NCI-H526 treated with DMSO at 0.1 percent for 48 hours (cell line): ENCODE data around the gene ATAD2B.
A peak's percentile ranks its signal among the peaks of the same experiment; 100 is the strongest.

Experiments used
- DNase-seq: peaks from one replicate; lab custom pipeline; 2025; lab: John Stamatoyannopoulos, UW

Gene ATAD2B

DNA sequence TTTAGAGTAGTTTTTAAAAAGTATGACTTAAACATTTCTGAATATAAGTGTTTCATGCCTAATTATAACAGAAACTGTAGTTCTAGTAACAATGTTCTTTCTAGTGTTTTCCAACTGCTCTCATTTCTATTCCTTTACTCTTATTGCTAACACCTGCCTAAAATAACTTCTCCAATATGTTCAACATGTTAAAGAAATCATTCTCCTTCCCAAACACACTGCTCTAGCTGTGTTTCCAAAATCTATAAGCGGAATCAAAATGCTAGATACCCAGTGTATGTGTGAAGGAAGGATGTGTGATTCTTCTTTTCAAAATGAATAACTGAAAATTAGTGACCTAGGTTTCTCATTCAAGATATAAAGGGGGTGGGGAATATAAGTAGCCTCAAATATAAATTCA is 89.1 kb downstream of the ATAD2B start:
- DNase-seq, result no peak

DNA sequence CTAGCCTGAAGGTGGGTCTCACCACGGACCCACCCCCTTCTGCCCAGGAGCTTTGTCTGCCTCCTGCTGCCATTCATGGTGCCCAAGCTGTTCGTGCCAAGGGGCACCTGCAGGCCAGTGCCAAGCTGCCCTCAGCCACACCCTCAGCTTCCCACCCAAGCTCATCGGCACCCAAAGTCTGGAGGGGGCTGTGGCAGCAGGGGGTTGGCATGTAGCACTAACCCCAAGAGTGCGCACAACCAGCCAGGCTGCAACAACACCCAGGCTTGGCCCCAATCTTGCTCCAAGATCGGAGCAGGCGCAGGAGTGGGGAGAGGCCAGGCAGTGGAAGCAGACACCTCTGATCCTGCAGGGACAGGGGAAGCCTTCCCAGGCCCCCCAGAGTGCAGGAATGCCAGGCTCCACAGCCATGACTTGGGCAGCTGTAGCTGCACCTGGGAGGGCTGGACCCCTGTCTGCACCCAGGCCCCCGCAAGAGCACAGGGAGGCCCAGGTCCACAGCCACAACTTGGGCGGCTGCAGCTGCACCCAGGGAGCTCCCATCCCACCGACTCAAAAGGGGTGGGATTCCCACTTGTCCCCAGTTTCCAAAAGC is 89.9 kb downstream of the ATAD2B start:
- DNase-seq, result no peak

DNA sequence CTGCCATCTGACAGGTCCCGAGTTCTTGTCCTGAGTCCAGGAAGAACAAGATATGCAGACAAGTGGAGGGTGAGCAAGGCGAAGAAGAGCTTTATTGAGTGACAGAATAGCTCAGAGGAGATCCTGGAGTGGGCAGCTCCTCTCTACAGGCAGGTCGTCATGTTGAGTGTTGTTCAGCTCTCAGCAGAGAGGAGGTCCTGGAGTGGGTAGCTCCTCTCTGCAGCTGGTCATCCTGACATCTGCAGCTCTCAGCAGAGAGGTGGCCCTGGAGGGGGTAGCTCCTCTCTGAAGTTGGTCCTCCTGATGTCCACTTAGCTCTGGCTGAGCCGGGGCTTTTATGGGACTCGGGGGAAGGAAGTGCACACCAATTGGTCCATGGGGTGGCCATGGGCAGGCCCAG is 90.4 kb downstream of the ATAD2B start:
- DNase-seq, result no peak

DNA sequence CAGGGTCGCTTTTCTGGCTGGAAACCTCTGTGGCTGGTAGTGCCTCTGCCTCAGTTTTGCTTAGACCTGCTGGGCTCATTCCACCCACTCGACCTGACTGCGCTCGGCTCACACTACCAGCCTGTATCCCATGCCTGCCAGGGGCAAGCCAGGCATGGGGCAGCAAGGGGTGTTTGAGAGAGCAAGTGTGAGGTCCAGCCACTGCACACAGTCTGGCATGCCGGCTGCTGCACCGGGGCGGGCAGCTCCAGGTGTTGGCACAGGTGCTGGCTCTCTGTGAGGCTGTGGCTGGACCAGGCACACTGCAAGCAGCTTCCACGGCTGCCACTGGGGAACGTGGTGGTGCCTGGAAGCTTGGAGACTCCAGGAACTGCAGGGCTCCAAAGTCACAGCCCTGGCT is 90.9 kb downstream of the ATAD2B start:
- DNase-seq, result no peak

DNA sequence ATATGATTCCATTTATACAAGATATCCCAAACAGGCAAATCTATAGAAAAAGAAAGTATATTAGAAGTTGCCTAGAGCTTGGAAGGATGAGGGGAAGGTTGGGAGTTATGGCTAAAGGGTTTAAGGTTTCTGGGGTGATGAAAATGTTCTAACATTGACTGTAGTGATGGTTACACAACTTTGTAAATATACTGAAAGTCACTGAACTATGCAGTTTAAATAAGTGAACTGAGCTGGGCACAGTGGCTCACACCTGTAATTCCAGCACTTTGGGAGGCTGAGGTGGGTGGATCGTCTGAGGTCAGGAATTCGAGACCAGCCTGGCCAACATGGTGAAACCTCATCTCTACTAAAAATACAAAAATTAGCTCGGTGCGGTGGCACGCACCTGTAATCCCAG is 91.5 kb downstream of the ATAD2B start:
- no peak for DNase-seq

DNA sequence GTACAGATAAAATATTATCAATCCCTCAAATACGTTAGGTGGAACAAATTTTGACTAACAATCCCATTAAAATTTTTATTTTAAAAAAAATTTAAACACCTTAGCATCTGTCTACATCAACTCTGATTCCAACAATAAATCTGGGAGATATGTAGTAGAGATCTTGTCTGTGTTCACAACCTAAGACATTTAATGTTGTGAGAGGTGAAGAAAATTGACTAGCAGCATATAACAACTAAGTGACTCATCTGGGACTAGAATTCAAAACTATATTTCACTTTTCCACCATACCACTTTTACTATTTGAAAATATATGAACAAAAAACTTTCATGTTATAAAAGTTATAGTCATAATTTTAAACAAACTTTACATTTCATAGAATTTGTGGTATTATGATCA is 97.9 kb downstream of the ATAD2B start:
- no peak for DNase-seq

DNA sequence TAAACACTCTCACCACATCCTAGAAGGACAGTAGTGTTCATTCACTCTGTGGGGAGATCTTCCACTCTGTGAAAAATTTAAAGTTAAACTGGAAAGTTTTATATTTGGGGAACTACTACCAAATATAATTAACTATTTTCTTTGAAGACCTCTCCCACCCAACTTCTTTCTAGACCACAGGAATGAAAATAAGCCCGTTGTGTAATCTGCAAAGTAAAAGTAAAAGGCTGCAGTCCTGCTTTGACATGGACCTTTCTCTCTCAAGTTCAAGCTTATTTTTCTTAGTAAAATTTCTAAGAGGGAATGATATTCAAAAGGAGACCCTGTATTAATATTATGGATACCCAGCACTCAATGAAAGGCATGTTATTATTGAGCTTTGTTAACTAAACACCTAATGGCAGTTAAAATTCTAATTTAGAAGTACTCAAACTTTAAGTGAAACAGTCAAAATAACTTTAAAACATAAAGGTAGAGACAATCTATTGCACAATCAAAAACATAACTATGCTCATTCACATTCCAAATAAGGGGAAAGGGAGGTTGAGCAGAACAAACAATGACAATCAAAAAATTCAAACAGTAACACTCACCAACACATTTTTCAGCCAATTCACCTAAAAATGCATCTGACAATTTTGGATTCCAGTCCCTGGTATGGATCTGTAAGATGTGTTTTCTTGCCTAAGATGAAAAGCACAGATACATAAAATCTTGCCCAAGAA is 98.5 kb downstream of the ATAD2B start:
- no peak for DNase-seq

DNA sequence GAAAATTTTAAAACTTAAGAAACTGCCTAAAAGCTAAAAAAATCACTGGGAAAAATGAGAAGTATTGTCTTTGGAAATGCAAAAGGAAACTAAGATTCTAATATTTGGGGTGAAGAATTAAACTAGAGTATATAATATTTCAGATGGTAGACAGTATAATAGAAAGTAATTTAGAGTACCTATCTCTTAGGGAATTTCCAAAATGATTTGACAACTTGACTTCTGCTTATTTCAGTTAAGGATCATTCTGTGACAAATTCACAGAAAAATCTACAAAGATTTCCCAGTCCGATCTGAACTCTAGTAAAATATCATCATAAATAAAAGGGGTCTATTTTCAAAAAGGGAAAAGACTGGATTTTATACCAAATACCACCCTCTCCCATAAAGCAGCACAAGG is 99.6 kb downstream of the ATAD2B start:
- DNase-seq, result no peak

DNA sequence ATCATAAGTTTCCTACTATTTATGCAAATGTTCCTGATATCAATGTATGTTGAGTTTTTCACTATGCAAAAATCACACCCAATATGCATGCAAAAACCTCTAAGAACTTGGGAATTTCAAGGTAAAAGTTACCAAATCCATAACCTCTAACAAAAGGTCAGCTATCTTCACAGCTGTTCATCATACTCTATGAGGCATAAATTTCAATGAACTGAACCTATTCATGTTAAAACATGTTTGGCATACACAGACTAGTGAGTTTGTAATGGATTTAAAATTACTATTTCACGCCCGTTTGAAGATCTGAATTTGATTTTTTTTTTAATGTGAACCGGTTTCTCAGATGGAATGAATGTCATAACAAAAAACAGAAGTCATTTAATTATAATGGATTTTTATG is 100.2 kb downstream of the ATAD2B start:
- no peak for DNase-seq

DNA sequence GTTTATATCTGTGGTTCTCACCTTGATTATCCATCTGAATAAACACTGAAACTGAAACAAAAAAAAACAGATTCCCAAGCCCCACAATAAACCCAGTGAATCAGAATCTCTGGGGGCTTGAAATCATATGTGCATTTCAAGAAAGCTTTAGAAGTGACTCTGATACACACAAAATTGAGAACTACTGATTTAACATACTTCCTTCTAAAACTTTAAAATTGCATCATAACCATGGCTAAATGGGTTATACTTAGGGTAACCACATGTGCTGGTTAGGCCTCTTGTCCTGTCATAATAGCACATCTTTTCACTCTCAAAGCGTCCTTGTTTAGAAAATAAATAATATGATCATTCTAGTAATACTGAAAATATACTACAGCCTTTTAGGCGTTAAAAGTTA is 100.9 kb downstream of the ATAD2B start:
- no peak for DNase-seq

DNA sequence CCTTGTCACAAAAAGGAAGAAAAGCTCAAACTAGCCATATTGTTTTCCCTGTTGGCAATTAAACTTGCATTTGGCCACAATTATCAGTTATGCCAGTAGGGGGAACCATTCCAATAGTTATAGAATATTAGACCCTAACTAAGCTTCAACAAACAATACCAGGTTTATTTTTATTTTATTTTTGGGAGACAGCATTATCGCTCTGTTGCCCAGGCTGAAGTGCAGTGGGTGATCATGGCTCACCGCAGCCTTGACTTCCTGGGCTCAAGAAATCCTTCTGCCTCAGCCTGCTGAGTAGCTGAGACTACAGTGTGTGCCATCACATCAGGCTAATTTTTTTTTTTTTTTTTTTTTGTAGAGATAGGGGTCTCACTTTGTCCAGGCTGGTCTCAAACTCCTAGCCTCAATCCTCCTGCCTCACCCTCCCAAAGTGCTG is 102.1 kb downstream of the ATAD2B start:
- DNase-seq, result peak; percentile 22

DNA sequence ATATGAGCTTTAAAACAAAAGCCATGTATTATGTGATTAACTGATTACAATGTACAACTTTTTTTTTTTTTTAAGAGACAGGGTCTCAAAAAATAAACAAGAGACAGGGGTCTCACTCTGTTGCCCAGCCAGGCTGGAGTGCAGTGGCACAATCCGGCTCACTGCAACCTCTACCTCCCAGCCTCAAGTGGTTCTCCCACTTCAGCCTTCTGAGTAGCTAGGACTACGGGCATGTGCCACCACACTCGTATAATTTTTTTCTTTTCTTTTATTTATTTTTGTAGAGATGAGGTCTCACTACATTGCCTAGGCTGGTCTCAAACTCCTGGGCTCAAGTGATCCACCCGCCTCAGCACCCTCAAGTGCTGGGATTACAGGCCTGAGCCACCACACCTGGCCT is 103.1 kb downstream of the ATAD2B start:
- no peak for DNase-seq

DNA sequence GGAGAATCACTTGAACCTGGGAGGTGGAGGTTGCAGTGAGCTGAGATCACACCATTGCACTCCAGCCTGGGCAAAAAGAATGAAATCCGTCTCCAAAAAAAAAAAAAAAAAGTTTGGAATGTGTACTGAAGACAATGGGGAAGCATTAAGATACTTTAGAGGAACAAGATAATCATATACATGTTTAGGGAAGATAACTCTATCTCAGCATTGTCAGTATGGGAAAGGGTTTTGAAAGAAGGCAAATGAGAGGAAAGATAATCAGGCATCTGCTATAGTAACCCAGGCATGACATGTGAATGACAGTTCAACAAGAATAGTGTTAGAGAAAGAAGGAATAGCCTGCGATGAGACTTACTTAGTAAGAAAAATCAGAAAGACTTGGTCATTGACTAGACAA is 112.0 kb downstream of the ATAD2B start:
- DNase-seq, result no peak

DNA sequence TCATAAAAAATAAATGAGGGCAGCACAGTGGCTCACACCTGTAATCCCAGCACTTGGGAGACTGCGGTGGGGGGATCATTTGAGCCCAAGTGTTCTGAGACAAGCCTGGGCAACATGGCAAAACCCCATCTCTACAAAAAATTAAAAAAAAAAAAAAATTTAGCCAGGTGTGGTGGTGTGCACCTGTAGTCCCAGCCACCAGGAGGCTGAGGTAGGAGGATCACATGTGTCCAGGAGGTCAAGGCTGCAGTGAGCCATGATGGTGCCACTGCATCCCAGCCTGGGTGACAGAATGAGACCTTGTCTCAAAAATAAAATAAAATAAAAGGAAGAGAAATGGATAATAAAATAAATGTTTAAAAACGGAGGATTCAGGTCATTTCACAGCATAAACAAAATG is 113.5 kb downstream of the ATAD2B start:
- DNase-seq, result no peak

DNA sequence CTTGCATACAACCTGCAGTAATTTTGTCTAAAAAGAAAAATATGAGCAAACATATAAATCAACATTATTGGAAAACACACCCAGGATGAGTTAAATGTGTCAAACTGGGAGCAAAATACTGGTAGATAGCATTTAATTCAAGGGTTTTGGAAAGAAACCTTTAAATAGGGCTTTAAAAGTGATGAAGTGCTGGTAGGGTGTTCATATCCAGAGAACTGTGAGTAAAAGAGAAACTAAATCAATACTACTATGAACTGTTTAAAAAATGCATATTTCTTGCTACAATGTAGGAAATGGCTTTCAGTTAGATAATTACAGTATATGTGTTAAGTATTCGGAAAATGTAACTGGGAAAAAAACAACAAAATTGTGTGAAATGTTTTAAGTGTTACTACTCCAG is 117.8 kb downstream of the ATAD2B start:
- no peak for DNase-seq

DNA sequence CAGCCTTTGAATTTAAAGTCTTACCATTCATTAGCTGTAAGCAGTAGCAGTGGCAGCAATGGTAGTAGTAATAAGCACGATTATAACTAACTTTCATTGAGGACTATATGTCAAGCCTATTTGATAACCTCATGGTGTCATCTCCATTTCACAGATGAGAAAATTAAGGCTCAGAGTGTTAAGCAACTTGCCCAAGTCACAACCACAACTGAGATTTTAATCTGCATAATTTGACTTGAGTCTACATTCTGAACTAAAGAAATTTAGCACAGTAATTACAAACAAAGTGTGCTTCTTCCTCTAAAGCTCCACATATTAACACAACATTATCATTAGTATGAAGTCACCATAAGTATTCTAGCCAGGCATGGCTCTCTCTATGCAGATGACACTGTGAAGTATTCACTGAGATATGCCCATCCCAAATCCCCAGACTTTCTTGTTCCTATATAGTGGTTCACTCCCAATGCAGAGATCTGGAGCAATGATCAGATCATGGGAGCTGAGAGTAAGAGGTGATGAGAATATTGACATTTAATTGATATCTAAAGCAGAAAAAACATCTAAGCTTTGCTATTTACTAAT is 120.2 kb downstream of the ATAD2B start:
- no peak for DNase-seq

DNA sequence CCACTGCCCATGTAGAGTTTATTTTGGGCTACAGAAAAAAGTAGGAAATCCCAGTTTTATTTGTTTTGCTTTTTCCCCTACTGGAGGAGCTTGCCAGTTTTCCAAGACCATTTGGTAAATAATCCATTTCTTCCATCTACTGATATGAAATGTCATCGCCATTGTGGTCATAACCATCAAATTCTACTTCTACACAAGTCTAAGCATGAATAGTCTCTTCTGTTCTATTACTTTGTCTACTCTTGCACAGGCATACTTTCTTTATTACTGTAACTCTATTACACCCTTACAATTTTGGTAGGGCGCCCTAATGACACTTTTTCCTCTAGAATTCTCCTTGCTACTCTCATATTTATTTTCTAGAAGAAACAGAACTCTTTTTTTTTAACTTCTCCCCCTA is 120.7 kb downstream of the ATAD2B start:
- DNase-seq, result no peak

DNA sequence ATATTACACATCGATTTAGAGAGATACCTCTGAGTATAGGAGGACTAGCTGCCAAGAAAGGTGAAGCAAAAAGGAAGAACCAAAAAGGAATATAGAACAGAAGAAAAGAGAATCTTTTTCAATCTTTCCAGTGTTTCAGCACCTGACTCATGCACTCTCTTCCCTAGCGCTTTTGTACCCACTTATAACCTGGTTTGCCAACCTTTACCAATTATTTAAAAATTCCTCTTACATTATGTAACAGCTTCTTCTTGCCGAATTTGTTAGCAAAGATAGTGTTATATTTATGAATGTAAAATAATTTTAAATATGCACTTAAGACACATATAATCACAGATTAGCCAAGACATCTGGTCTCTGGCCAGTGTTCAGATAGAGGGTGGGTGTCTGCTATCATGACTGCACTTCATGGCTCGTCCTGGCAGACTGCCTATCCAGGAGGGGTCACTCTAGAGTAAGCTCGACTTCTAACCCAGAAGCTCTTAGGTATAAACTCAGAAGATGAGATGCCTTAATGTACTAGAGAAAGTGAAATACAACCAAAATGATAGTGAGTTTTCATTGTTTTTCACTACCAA is 122.9 kb downstream of the ATAD2B start:
- no peak for DNase-seq

DNA sequence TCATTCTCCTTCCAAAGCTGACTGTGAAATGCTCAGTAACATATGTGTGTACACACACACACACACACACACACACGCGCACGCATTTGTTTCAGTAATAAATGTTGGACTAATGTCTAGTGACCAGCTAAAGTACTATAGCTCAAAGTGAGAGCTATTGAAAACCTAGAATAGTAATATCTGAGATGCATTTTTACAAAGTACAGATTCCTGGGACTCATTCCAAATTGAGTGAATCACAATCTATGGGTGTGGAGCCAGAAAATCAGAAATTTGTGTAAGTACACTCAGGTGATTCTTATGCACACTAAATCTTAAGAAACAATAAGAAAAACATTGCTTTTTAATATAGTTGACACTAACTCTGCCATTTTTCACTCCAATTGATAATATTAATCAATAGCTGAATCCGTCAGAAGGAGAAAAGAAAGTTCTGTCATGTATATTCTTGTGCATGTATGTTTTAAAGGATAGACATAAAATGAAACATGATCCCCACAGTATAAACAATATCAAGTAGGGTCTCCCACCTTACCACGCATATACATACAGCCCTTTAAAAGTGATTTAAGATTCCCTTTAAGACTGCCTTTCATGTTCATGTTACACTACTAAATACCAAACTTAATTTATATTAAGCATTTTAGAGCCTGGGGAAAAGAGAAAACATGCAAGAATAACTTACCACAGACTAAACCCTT is 123.5 kb downstream of the ATAD2B start:
- DNase-seq, result no peak

DNA sequence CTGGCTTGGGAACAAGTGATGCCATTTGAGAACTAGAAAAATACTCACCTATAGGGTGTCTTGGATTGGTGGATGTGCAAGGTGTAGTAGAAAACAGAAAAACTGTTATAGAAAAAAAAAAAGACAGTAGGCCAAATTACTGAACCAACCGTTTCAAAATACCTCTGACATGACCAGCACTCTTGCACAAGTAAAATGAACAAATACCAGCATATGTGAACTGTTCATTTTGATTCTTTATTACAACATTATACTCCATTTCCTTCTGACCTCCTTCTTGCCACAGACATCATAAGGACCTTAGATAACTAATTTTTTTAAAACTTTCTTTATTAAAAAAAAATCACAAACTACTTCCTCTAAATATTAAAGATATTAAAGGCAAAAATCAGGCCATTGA is 125.5 kb downstream of the ATAD2B start:
- DNase-seq, result no peak

DNA sequence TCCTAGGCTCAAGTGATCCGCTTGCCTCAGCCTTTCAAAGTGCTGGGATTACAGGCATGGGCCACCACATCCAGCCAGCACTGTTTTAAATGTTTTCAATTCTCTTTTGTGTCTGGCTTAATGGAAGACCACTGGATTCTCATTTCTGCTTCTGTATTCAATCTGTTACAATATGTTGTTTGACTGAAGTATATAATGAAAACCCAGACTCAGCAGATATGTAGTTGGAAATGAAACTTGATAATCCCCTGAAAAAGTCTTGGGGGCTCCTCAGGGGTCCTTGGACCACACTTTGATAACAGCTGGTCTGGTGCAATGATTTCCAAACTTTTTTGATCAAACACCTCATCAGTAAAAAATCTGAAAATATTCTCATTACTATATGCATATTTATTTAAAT is 132.7 kb downstream of the ATAD2B start:
- DNase-seq, result no peak

DNA sequence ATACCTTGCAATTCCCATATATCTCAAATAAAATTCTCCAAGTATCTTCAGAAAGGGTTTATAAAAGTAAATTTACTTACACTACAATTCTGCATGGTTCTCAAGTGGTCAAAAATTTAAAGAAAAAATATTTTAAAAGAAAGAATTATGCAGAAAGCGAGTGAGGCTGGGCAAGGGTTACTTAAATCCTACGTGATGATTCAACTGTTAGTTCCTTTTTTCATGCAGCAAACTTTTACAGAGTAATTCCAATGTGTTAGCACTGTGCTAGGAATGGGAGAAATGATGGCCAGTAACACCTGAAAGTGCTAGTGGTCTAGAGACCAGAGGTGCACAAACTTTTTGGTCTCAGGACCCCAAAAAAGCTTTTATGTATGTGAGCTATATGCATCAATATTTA is 133.4 kb downstream of the ATAD2B start:
- DNase-seq, result no peak

DNA sequence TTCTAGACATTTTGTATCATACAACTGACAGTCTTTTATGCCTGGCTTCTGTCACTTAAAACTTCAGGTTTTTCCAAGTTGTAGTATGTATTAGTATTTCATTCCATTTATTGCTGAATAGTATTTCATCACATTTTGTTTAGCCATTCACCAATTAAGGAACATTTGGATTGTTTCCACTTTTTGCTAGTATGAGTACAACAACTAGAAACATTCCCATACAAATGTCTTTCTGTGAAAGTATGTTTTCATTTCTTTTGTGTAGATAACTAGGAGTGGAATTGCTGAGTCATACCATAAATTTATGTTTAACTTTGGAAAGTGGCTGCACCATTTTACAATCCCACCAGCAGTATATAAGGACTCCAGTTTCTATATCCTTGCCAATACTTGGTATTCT is 135.9 kb downstream of the ATAD2B start:
- no peak for DNase-seq
